Kidney (tissue), 14 donors: Measurements from ENCODE around the gene RBP4. TPM values are rescaled to one million over a fixed set of nuclear protein-coding genes. Genes with fewer than 3 reads are reported as not detected.

ENCODE experiments used
- DNase-seq, 5 donors: peaks; one replicate each; pipeline ENCODE4 v3.0.0-alpha.2; 2013 to 2020
- FAIRE-seq: peaks from 2 replicates; lab custom pipeline; 2012; peaks lifted over from hg19 to GRCh38; lab: Jason Lieb, UNC
- H3K27ac ChIP-seq, 2 donors: one replicate each; pipeline ENCODE4 v1.7.0; 2013; ENCODE audit warnings: low read depth in 2 of 2, low read length in 2 of 2, inconsistent platforms in 1 of 2
- H3K27me3 ChIP-seq: one replicate; pipeline ENCODE4 v1.7.1; 2013; ENCODE audit warnings: low read length, inconsistent platforms; ENCODE audit not compliant: control insufficient read depth, insufficient read depth
- H3K36me3 ChIP-seq, 3 donors: one replicate each; pipeline versions ENCODE4 v1.7.0 to v1.7.1; 2013; ENCODE audit warnings: low read length in 3 of 3, control low read depth in 1 of 3, inconsistent platforms in 1 of 3; ENCODE audit not compliant: insufficient read depth in 3 of 3, control insufficient read depth in 2 of 3
- H3K4me1 ChIP-seq, 3 donors: one replicate each; pipeline versions ENCODE4 v1.7.0 to v1.7.1; 2013; ENCODE audit warnings: low read length in 3 of 3, inconsistent platforms in 1 of 3, low read depth in 1 of 3; ENCODE audit not compliant: control insufficient read depth in 2 of 3, insufficient read depth in 2 of 3
- H3K4me3 ChIP-seq, 3 donors: one replicate each; pipeline versions ENCODE4 v1.7.0 to v1.8.1; 2013; ENCODE audit warnings: low read length in 3 of 3, control low read depth in 1 of 3, inconsistent platforms in 1 of 3
- H3K9ac ChIP-seq, 3 donors: one replicate each; pipeline versions ENCODE4 v1.7.0 to v1.7.1; 2013; ENCODE audit warnings: low read length in 3 of 3, control low read depth in 1 of 3, inconsistent platforms in 1 of 3
- H3K9me3 ChIP-seq, 3 donors: one replicate each; pipeline versions ENCODE4 v1.7.0 to v1.7.1; 2013; ENCODE audit warnings: low read length in 3 of 3, control low read depth in 1 of 3, inconsistent platforms in 1 of 3; ENCODE audit not compliant: control insufficient read depth in 2 of 3, insufficient read depth in 1 of 3
- CTCF ChIP-seq: IDR thresholded peaks from 3 replicates; pipeline ENCODE4 v1.5.1; 2012; ENCODE audit warnings: mild to moderate bottlenecking, moderate library complexity, borderline replicate concordance; ENCODE audit not compliant: insufficient read depth; ENCODE audit errors: extremely low read depth
- intact Hi-C: fragments of 100-400 bp; cut with DNase I; formaldehyde crosslinking; loops from one replicate; pipeline ENCODE4 v1.11.1; 2022
- polyA plus RNA-seq: library from polyadenylated mRNA; stranded (reverse); fragments of 350-450 nt; fragmentation: Illumina TruSeq; extraction: RNeasy Lipid Tissue Mini Kit (QIAGEN cat#74804); gene quantifications from one replicate; pipeline ENCODE4 v1.2.3, GENCODE V29; 2014; ENCODE audit warnings: low read depth, low replicate concordance; ENCODE audit not compliant: insufficient read depth
- total RNA-seq: library from RNA; stranded (reverse); fragmentation: NEBNext Ultra II Directional; extraction: Animal tissue kit (Norgen Biotek cat#: 25700); gene quantifications from one replicate; pipeline ENCODE4 v1.2.1, GENCODE V29; 2021
- donor health status: control.
- donor health status: control.
- donor health status: control.
- donor health status: control.
- donor health status: control.
- donor health status: DM: yes; HTN: yes; CAD: no.
- donor health status: Normal renal cell carcinoma (clear cell type).

The RBP4 gene
- total and polyA plus RNA-seq, 2 donors from 2014 or later = 24.3 to 77.4 TPM

DNA sequence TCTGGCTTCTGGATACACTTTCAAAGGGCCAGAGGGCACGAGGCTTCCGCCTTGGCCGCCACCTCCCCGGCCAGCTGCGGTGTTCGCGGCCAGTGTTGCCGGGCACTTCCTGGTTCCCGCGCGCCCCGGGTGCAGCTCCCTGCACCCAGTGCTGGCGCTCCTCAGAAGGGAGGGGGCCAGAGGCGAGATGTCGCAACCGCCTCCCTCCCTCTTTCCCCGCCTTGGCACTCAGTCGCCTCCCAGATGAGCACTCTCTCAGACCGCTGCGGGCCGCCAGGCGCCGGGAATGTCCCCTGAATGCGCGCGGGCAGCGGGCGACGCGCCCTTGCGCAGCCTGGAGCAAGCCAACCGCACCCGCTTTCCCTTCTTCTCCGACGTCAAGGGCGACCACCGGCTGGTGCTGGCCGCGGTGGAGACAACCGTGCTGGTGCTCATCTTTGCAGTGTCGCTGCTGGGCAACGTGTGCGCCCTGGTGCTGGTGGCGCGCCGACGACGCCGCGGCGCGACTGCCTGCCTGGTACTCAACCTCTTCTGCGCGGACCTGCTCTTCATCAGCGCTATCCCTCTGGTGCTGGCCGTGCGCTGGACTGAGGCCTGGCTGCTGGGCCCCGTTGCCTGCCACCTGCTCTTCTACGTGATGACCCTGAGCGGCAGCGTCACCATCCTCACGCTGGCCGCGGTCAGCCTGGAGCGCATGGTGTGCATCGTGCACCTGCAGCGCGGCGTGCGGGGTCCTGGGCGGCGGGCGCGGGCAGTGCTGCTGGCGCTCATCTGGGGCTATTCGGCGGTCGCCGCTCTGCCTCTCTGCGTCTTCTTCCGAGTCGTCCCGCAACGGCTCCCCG is 34.4 kb downstream of the RBP4 start, which contains the start of gene FFAR4:
FFAR4 (plus strand) TSS at position 231 of the 842 bp plus-strand sequence; CDS start at position 287, 56 bp downstream.
- no peak within 1 kb of the TSS for H3K4me3 ChIP-seq
- H3K27me3 ChIP-seq = peaks cover 16% of the 10 kb centered on the region
- no peak within 1 kb of the TSS for H3K27ac ChIP-seq
- no peak for TF ChIP-seq CTCF
- H3K36me3 ChIP-seq = no peaks in the 10 kb centered on the region
- intact Hi-C loops = no loop called here
- no peaks in the 10 kb centered on the region for H3K4me1 ChIP-seq
- no peak within 1 kb of the TSS for H3K9ac ChIP-seq
- H3K9me3 ChIP-seq = no peaks in the 10 kb centered on the region
- FAIRE-seq = no peak
- DNase-seq = peak in 4 of 5 donors; percentile 51 to 60 (median 52)

DNA sequence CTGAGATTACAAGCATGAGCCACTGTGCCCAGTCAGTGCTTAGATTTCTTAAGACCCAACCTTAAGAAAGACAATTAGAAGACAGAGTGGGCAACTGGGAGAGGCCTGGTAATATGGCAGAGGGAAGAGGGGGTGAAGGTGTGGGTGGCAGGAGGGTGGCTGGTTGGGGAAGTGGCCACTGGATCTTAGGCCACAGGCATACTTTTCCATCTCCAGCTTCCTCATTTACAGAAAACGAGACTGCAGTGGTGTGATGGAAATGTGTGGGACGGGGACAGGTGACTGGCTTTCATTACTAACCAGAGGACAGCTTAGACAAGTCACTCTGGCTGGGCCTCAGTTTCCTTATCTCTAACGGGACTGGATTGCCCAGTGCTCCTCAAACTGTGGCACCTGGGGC is 35.6 kb downstream of the RBP4 start:
- H3K36me3 ChIP-seq = no peaks in the 10 kb centered on the region
- no peak for TF ChIP-seq CTCF
- H3K27ac ChIP-seq = no peak overlapping the region
- FAIRE-seq = no peak
- intact Hi-C loops = no loop called here
- peaks cover 16% of the 10 kb centered on the region for H3K27me3 ChIP-seq
- H3K9me3 ChIP-seq = no peaks in the 10 kb centered on the region
- H3K4me3 ChIP-seq = no peak overlapping the region
- DNase-seq = no peak
- H3K4me1 ChIP-seq = no peaks in the 10 kb centered on the region
- H3K9ac ChIP-seq = no peak overlapping the region

- Histone ChIP-seq H3K4me1 (no peaks in the 10 kb centered on the region), H3K4me3 (no peak overlapping the region), H3K27me3 (peaks cover 2% of the 10 kb centered on the region), H3K9me3 (peaks cover 0 to 4% (median 0%) of the 10 kb centered on the region in 3 donors), H3K36me3 (no peaks in the 10 kb centered on the region), H3K27ac (no peak overlapping the region), H3K9ac (no peak overlapping the region)
- intact Hi-C loops = no loop called here
- DNase-seq = no peak
- TF ChIP-seq CTCF = no peak
- FAIRE-seq = no peak
Measured at GRCh38 chr10:93560541-93560940, 40.5 kb downstream of the RBP4 start.
